Suprapubic skin (tissue), 4 donors: ENCODE results near the gene NCKAP5.

Source experiments
- EP300 ChIP-seq: sonication (generic); formaldehyde crosslinking; IDR thresholded peaks from one replicate; pipeline ENCODE4 v1.6.1; 2017; ENCODE audit warnings: antibody characterized with exemption
- POLR2A ChIP-seq, 2 donors: fragments of 450-650 bp; IDR thresholded peaks; one replicate each; pipeline ENCODE4 v1.6.1; 2017; ENCODE audit warnings: antibody characterized with exemption in 2 of 2, mild to moderate bottlenecking in 2 of 2, moderate library complexity in 2 of 2
- POLR2AphosphoS5 ChIP-seq, 3 donors: sonication (generic); formaldehyde crosslinking; IDR thresholded peaks; one replicate each; pipeline ENCODE4 v1.6.1; 2017; ENCODE audit warnings: antibody characterized with exemption in 3 of 3
- TF ChIP-seq, protein P1 (sequence below), 2 donors: fragments of 200-600 bp in 1 of 2; fragments of 450-650 bp in 1 of 2; sonication (generic) in 1 of 2; IDR thresholded peaks; one replicate each; pipeline ENCODE4 v1.5.1; 2016 to 2019; ENCODE audit warnings: antibody characterized with exemption in 2 of 2, mild to moderate bottlenecking in 1 of 2, moderate library complexity in 1 of 2

DNA sequence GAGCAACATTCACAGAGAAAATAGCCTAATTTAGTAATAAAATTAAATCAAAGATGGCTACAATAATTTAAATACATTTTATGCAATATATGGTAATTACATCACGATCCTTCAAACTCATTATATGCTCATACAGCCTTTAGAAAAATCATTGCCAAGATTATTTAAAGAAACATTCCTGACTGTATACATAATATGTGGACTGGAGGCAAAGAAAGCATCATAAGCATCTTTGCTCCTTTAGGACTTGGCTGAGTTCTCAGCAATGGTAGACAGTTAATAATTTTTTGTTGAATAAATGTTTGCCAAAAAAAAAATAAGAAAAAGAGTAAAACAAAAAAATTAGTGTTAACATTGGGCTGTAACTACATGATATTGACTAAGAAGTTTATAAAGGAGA, 26.9 kb downstream of the NCKAP5 start:
- TF ChIP-seq, protein P1, sequence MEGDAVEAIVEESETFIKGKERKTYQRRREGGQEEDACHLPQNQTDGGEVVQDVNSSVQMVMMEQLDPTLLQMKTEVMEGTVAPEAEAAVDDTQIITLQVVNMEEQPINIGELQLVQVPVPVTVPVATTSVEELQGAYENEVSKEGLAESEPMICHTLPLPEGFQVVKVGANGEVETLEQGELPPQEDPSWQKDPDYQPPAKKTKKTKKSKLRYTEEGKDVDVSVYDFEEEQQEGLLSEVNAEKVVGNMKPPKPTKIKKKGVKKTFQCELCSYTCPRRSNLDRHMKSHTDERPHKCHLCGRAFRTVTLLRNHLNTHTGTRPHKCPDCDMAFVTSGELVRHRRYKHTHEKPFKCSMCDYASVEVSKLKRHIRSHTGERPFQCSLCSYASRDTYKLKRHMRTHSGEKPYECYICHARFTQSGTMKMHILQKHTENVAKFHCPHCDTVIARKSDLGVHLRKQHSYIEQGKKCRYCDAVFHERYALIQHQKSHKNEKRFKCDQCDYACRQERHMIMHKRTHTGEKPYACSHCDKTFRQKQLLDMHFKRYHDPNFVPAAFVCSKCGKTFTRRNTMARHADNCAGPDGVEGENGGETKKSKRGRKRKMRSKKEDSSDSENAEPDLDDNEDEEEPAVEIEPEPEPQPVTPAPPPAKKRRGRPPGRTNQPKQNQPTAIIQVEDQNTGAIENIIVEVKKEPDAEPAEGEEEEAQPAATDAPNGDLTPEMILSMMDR (IDR thresholded peaks at IDR 0.05), result no peak
- no peak for TF ChIP-seq POLR2A (IDR thresholded peaks at IDR 0.05)
- no peak for TF ChIP-seq POLR2AphosphoS5 (IDR thresholded peaks at IDR 0.05)
- no peak for TF ChIP-seq EP300
